Measurements from ENCODE around the gene ELF1. TPM values are rescaled to one million over a fixed set of nuclear protein-coding genes. Genes with fewer than 3 reads are reported as not detected.
A peak's percentile ranks its signal among the peaks of the same experiment; 100 is the strongest.

The ELF1 gene
- total and polyA plus RNA-seq, 2 experiments from 2014 or later: 39.4 to 91.1 TPM

DNA sequence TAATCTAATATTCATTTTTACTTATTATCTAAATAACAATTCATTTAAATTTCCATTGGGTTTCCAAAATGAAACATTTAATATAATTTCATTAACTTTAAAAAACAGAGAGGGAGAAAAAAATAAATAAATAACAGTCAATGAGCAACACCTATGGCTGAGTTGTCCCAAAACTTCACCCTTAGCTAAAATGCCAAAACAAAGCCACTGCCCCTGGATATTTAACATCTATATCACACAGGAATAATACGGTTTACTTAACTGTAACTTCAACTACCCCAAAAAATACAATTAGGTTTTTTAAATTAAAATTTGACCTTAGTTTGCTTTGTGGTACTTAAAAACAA lies 541 bp downstream of the ELF1 start:
- peak overlapping the region; percentile 96 for H3K27ac ChIP-seq
- H3K36me3 ChIP-seq (replicated peaks; ENCODE audit: insufficient read depth, low read depth): no peaks in the 10 kb centered on the region
- no peaks in the 10 kb centered on the region for H3K9me3 ChIP-seq (ENCODE audit: low read depth)
- peaks cover 23% of the 10 kb centered on the region for H4K20me1 ChIP-seq (ENCODE audit: insufficient read depth, poor library complexity, severe bottlenecking)
- H3K9me2 ChIP-seq (replicated peaks; ENCODE audit: insufficient read depth): no peaks in the 10 kb centered on the region
- no peak for DNase-seq (ENCODE audit: low spot score)
- no peak overlapping the region for H2AFZ ChIP-seq
- H3K4me1 ChIP-seq (ENCODE audit: insufficient read depth): peaks cover 17% of the 10 kb centered on the region
- no peaks in the 10 kb centered on the region for H3K27me3 ChIP-seq
- TF ChIP-seq EZH2 (IDR thresholded peaks at IDR 0.05; ENCODE audit: borderline replicate concordance) (no peak), EZH2phosphoT487 (IDR thresholded peaks at IDR 0.05; ENCODE audit: low read depth, severe bottlenecking, unreplicated experiment) (no peak)
- TF ChIP-seq, protein P1, sequence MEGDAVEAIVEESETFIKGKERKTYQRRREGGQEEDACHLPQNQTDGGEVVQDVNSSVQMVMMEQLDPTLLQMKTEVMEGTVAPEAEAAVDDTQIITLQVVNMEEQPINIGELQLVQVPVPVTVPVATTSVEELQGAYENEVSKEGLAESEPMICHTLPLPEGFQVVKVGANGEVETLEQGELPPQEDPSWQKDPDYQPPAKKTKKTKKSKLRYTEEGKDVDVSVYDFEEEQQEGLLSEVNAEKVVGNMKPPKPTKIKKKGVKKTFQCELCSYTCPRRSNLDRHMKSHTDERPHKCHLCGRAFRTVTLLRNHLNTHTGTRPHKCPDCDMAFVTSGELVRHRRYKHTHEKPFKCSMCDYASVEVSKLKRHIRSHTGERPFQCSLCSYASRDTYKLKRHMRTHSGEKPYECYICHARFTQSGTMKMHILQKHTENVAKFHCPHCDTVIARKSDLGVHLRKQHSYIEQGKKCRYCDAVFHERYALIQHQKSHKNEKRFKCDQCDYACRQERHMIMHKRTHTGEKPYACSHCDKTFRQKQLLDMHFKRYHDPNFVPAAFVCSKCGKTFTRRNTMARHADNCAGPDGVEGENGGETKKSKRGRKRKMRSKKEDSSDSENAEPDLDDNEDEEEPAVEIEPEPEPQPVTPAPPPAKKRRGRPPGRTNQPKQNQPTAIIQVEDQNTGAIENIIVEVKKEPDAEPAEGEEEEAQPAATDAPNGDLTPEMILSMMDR (IDR thresholded peaks at IDR 0.05; ENCODE audit: poor library complexity): no peak
- WGBS (ENCODE audit: low lambda C conversion rate, missing lambda C conversion rate): 63% methylated on average over 1 of the region's 1 CpG
- peak overlapping the region; percentile 35 for H3K4me3 ChIP-seq
- peak overlapping the region; percentile 71 for H3K4me2 ChIP-seq
- H3K79me2 ChIP-seq: peaks cover 86% of the 10 kb centered on the region

DNA sequence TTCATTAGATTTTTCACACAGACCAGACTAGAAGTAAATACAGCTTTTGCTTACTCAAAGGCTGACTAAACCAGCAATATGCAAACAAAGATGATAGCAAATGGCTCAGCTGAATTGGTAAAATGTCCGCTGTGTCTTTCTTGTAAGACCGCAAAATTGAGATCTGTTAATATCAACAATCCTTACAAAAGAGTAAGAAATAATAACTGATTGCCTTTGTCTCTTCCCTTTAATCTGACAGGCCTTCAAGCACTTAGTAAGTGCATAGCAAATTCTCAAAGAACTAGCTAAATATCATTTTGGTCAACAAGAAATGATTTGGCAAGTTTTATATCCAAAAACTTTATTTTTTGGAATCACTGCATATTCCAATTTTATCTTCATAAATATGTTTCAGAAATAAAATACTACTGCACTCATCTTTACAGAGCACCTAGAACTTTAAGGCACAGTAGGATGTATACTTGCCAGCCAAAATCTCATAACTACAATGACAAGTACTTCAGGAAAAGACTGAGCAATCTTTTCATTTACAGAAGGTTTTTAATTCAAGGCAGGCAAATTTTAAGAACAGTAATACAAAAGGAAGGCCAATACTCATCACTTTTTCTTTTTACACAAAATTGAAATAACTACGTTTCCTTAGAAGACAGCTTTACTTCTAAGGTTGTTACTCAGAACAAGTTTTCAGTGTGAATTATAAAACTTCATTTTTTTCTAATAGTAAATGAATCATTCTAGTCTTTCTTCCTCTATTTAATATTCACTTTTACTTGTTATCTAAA lies 1.1 kb downstream of the ELF1 start:
- DNase-seq (ENCODE audit: low spot score): no peak
- peak overlapping the region; percentile 35 for H3K4me3 ChIP-seq
- 55% methylated on average over 3 of the region's 3 CpGs for WGBS (ENCODE audit: low lambda C conversion rate, missing lambda C conversion rate)
- H4K20me1 ChIP-seq (ENCODE audit: insufficient read depth, poor library complexity, severe bottlenecking): peaks cover 27% of the 10 kb centered on the region
- peaks cover 86% of the 10 kb centered on the region for H3K79me2 ChIP-seq
- no peaks in the 10 kb centered on the region for H3K36me3 ChIP-seq (replicated peaks; ENCODE audit: insufficient read depth, low read depth)
- peaks cover 17% of the 10 kb centered on the region for H3K4me1 ChIP-seq (ENCODE audit: insufficient read depth)
- TF ChIP-seq EZH2 (IDR thresholded peaks at IDR 0.05; ENCODE audit: borderline replicate concordance) (no peak), EZH2phosphoT487 (IDR thresholded peaks at IDR 0.05; ENCODE audit: low read depth, severe bottlenecking, unreplicated experiment) (no peak)
- TF ChIP-seq, protein P1 (IDR thresholded peaks at IDR 0.05; ENCODE audit: poor library complexity): no peak
- no peaks in the 10 kb centered on the region for H3K9me2 ChIP-seq (replicated peaks; ENCODE audit: insufficient read depth)
- no peaks in the 10 kb centered on the region for H3K9me3 ChIP-seq (ENCODE audit: low read depth)
- peak overlapping the region; percentile 96 for H3K27ac ChIP-seq
- no peak overlapping the region for H2AFZ ChIP-seq
- H3K27me3 ChIP-seq: no peaks in the 10 kb centered on the region
- H3K4me2 ChIP-seq: peak overlapping the region; percentile 71

DNA sequence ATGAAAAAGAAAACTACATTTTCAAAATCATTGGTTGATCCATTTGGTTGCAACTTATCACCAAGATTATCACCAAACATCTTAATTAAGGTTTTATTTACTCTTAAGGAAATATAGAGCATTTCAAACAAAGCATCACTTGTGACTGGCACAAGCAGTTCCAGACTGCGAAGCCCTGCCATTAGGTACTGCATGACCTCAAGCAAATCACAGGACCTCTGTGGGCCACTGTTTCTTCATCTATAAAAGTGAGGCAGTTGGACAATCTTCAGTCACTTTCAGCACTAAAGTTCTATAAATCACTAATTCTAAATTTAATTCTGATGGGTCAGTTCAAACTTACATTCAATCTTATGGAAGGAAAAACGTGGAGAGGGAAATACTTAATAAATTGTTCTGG lies 2.0 kb downstream of the ELF1 start:
- DNase-seq (ENCODE audit: low spot score): peak; percentile 26

More for the DNA sequence above, 2.0 kb downstream of the ELF1 start:
- Histone ChIP-seq H3K4me3 (peak overlapping the region; percentile 35), H3K9me2 (replicated peaks; ENCODE audit: insufficient read depth) (no peaks in the 10 kb centered on the region), H3K9me3 (ENCODE audit: low read depth) (no peaks in the 10 kb centered on the region), H3K27ac (peak overlapping the region; percentile 96), H4K20me1 (ENCODE audit: insufficient read depth, poor library complexity, severe bottlenecking) (peaks cover 29% of the 10 kb centered on the region), H3K4me2 (peak overlapping the region; percentile 71), H3K4me1 (ENCODE audit: insufficient read depth) (peaks cover 17% of the 10 kb centered on the region), H2AFZ (no peak overlapping the region), H3K79me2 (peaks cover 86% of the 10 kb centered on the region), H3K36me3 (replicated peaks; ENCODE audit: insufficient read depth, low read depth) (no peaks in the 10 kb centered on the region), H3K27me3 (no peaks in the 10 kb centered on the region)
- TF ChIP-seq EZH2phosphoT487 (IDR thresholded peaks at IDR 0.05; ENCODE audit: low read depth, severe bottlenecking, unreplicated experiment) (no peak), EZH2 (IDR thresholded peaks at IDR 0.05; ENCODE audit: borderline replicate concordance) (no peak)
- TF ChIP-seq, protein P1 (IDR thresholded peaks at IDR 0.05; ENCODE audit: poor library complexity): no peak
- WGBS (ENCODE audit: low lambda C conversion rate, missing lambda C conversion rate): 53% methylated on average over 2 of the region's 2 CpGs
